HG02759 (cell line): ENCODE measurements around the gene ABHD4.
"Not testable (repeated sequence)": the region's sequence is repeated elsewhere in the genome, so short reads cannot be mapped to it uniquely, and the experiment has no call there.

Experiments
- ATAC-seq: cut with Tn5 transposase; IDR thresholded peaks from one replicate; pipeline ENCODE4 v1.9.1; 2021; ENCODE audit warnings: mild to moderate bottlenecking, moderate library complexity; ENCODE audit not compliant: unreplicated experiment

ABHD4 gene

GRCh38 chr14:22561661-22562579 lies 36.2 kb upstream of the ABHD4 start:
- ATAC-seq = peak; percentile 26

- peak; percentile 33 for ATAC-seq
Observed at GRCh38 chr14:22563987-22564386, 34.1 kb upstream of the ABHD4 start.

GRCh38 chr14:22564463-22564862 lies 33.6 kb upstream of the ABHD4 start:
- ATAC-seq = no peak

- peak; percentile 36 for ATAC-seq
Observed at GRCh38 chr14:22565391-22565945, 32.6 kb upstream of the ABHD4 start.

- not testable (repeated sequence) for ATAC-seq
Observed at GRCh38 chr14:22566266-22566665, 31.8 kb upstream of the ABHD4 start.

GRCh38 chr14:22566845-22567244 lies 31.3 kb upstream of the ABHD4 start:
- no peak for ATAC-seq

GRCh38 chr14:22567437-22567836 lies 30.7 kb upstream of the ABHD4 start:
- ATAC-seq = no peak

GRCh38 chr14:22569106-22569736 lies 28.9 kb upstream of the ABHD4 start:
- ATAC-seq = no peak

- no peak for ATAC-seq
Observed at GRCh38 chr14:22569737-22570131, 28.4 kb upstream of the ABHD4 start.

- peak; percentile 65 for ATAC-seq
Observed at GRCh38 chr14:22570132-22570949, 27.8 kb upstream of the ABHD4 start.

- ATAC-seq = no peak
Observed at GRCh38 chr14:22572562-22573058, 25.5 kb upstream of the ABHD4 start.

- no peak for ATAC-seq
Observed at GRCh38 chr14:22573804-22574203, 24.3 kb upstream of the ABHD4 start.

- ATAC-seq = no peak
Observed at GRCh38 chr14:22577334-22577908, 20.7 kb upstream of the ABHD4 start.

GRCh38 chr14:22579236-22579635 lies 18.9 kb upstream of the ABHD4 start:
- ATAC-seq = no peak

GRCh38 chr14:22579881-22580280 lies 18.2 kb upstream of the ABHD4 start:
- no peak for ATAC-seq

GRCh38 chr14:22580625-22581024 lies 17.5 kb upstream of the ABHD4 start:
- no peak for ATAC-seq

GRCh38 chr14:22583994-22584393 lies 14.1 kb upstream of the ABHD4 start:
- ATAC-seq = no peak

- no peak for ATAC-seq
Observed at GRCh38 chr14:22587247-22587646, 10.9 kb upstream of the ABHD4 start.

GRCh38 chr14:22587677-22588422 lies 10.2 kb upstream of the ABHD4 start:
- not testable (repeated sequence) for ATAC-seq
